CD4-positive, alpha-beta T cell treated with Interleukin-15 for 4 hours (primary cell): Measurements from ENCODE around the gene C9orf50.

Source experiments
- DNase-seq: peaks from one replicate; pipeline ENCODE4 v3.0.0-alpha.2; 2020; ENCODE audit warnings: low spot score

The C9orf50 gene

GRCh38 chr9:129591916-129592315 lies 29.0 kb downstream of the C9orf50 start:
- DNase-seq, result no peak

GRCh38 chr9:129590466-129590865 lies 30.4 kb downstream of the C9orf50 start:
- DNase-seq, result no peak

GRCh38 chr9:129587487-129588262 lies 33.2 kb downstream of the C9orf50 start:
- no peak for DNase-seq

- DNase-seq, result no peak
These were observed 34.2 kb downstream of the C9orf50 start for GRCh38 chr9:129586685-129587084.

- no peak for DNase-seq
These were observed 34.7 kb downstream of the C9orf50 start for GRCh38 chr9:129586245-129586644.

- DNase-seq, result no peak
These were observed 35.5 kb downstream of the C9orf50 start for GRCh38 chr9:129585352-129585751.

- DNase-seq, result peak; percentile 69
These were observed 36.8 kb downstream of the C9orf50 start for GRCh38 chr9:129584136-129584535.

- no peak for DNase-seq
These were observed 37.4 kb downstream of the C9orf50 start for GRCh38 chr9:129583308-129584038.

GRCh38 chr9:129582855-129583254 lies 38.0 kb downstream of the C9orf50 start:
- peak; percentile 46 for DNase-seq

GRCh38 chr9:129581505-129582189 lies 39.3 kb downstream of the C9orf50 start:
- DNase-seq, result no peak

GRCh38 chr9:129580211-129580915 lies 40.5 kb downstream of the C9orf50 start:
- peak; percentile 54 for DNase-seq

GRCh38 chr9:129579294-129579693 lies 41.6 kb downstream of the C9orf50 start:
- DNase-seq, result no peak

GRCh38 chr9:129576546-129577543 lies 44.1 kb downstream of the C9orf50 start:
- no peak for DNase-seq

- DNase-seq, result no peak
These were observed 45.1 kb downstream of the C9orf50 start for GRCh38 chr9:129575818-129576217.

- no peak for DNase-seq
These were observed 45.9 kb downstream of the C9orf50 start for GRCh38 chr9:129574911-129575585.

GRCh38 chr9:129573977-129574376 lies 46.9 kb downstream of the C9orf50 start:
- no peak for DNase-seq

GRCh38 chr9:129572517-129572916 lies 48.4 kb downstream of the C9orf50 start:
- DNase-seq, result no peak

GRCh38 chr9:129572052-129572425 lies 48.9 kb downstream of the C9orf50 start:
- DNase-seq, result no peak

- DNase-seq, result no peak
These were observed 49.4 kb downstream of the C9orf50 start for GRCh38 chr9:129571298-129572051.
